Hepatocyte (in vitro differentiated cells): ENCODE measurements around the gene UBE2D2. TPM values are rescaled to one million over a fixed set of nuclear protein-coding genes. Genes with fewer than 3 reads are reported as not detected.

Experiments
- DNase-seq: peaks from one replicate; pipeline ENCODE4 v3.0.0-alpha.2; 2016; ENCODE audit warnings: low spot score
- H2AFZ ChIP-seq: fragments of 200-600 bp; sonication (generic); 2 replicates; pipeline ENCODE4 v1.6.0; 2016; ENCODE audit warnings: antibody characterized with exemption, mild to moderate bottlenecking
- H3K27ac ChIP-seq: fragments of 200-600 bp; sonication (generic); 2 replicates; pipeline ENCODE4 v1.5.1; 2016; ENCODE audit warnings: mild to moderate bottlenecking
- H3K27me3 ChIP-seq: fragments of 200-600 bp; sonication (generic); 2 replicates; pipeline ENCODE4 v1.6.1; 2016
- H3K36me3 ChIP-seq: fragments of 200-600 bp; sonication (generic); replicated peaks from 2 replicates; pipeline ENCODE4 v1.5.1; 2016; ENCODE audit warnings: low read depth; ENCODE audit not compliant: insufficient read depth
- H3K4me1 ChIP-seq: fragments of 200-600 bp; sonication (generic); 2 replicates; pipeline ENCODE4 v1.5.1; 2016; ENCODE audit warnings: mild to moderate bottlenecking, moderate library complexity; ENCODE audit not compliant: insufficient read depth
- H3K4me2 ChIP-seq: fragments of 200-600 bp; sonication (generic); 2 replicates; pipeline ENCODE4 v1.6.0; 2016
- H3K4me3 ChIP-seq: fragments of 200-600 bp; sonication (generic); 2 replicates; pipeline ENCODE4 v1.5.1; 2016; ENCODE audit warnings: mild to moderate bottlenecking
- H3K79me2 ChIP-seq: fragments of 200-600 bp; sonication (generic); 2 replicates; pipeline ENCODE4 v1.6.0; 2017; ENCODE audit warnings: mild to moderate bottlenecking
- H3K9me2 ChIP-seq: fragments of 200-600 bp; sonication (generic); replicated peaks from 2 replicates; pipeline ENCODE4 v1.6.0; 2017; ENCODE audit warnings: mild to moderate bottlenecking; ENCODE audit not compliant: insufficient read depth
- H3K9me3 ChIP-seq: fragments of 200-600 bp; sonication (generic); 2 replicates; pipeline ENCODE4 v1.5.1; 2016; ENCODE audit warnings: low read depth, mild to moderate bottlenecking
- H4K20me1 ChIP-seq: fragments of 200-600 bp; sonication (generic); 2 replicates; pipeline ENCODE4 v1.6.0; 2016; ENCODE audit warnings: mild to moderate bottlenecking; ENCODE audit not compliant: insufficient read depth, poor library complexity, severe bottlenecking
- CTCF ChIP-seq: fragments of 200-600 bp; sonication (generic); IDR thresholded peaks from 2 replicates; pipeline ENCODE4 v1.5.1; 2016; ENCODE audit warnings: antibody characterized with exemption, mild to moderate bottlenecking; ENCODE audit not compliant: poor library complexity
- EZH2 ChIP-seq: fragments of 200-600 bp; sonication (generic); IDR thresholded peaks from 2 replicates; pipeline ENCODE4 v1.6.1; 2016; ENCODE audit warnings: antibody characterized with exemption, mild to moderate bottlenecking, borderline replicate concordance
- EZH2phosphoT487 ChIP-seq: fragments of 200-600 bp; sonication (generic); IDR thresholded peaks from one replicate; pipeline ENCODE4 v1.6.1; 2018; ENCODE audit warnings: antibody characterized with exemption, mild to moderate bottlenecking, low read depth, moderate library complexity; ENCODE audit not compliant: unreplicated experiment, severe bottlenecking
- WGBS: methylation state at CpG from one replicate; pipeline ENCODE4 v1.1.6; 2016; ENCODE audit warnings: low lambda C conversion rate; ENCODE audit errors: missing lambda C conversion rate; 5-methylcytosine and 5-hydroxymethylcytosine counted together
- polyA plus RNA-seq: library from polyadenylated mRNA; unstranded; fragments of >200 nt; fragmentation: Nextera tagmentation; extraction: Ambion mirVana; gene quantifications from 2 replicates; pipeline ENCODE4 v1.2.1, GENCODE V29; 2016
- total RNA-seq: library from RNA; depleted of rRNA; stranded (reverse); fragments of >200 nt; gene quantifications from 2 replicates; pipeline ENCODE4 v1.2.3, GENCODE V29; 2014

The UBE2D2 gene
- total and polyA plus RNA-seq, 2 experiments from 2014 or later = 85.9 to 182 TPM

GRCh38 chr5:139663207-139664085 lies 102.3 kb downstream of the UBE2D2 start:
- H3K79me2 ChIP-seq = peaks cover 95% of the 10 kb centered on the region
- DNase-seq = no peak
- H3K27ac ChIP-seq = no peak overlapping the region
- H4K20me1 ChIP-seq = peaks cover 93% of the 10 kb centered on the region
- 90% methylated on average over 14 of the region's 14 CpGs for WGBS
- H3K9me2 ChIP-seq = no peaks in the 10 kb centered on the region
- no peaks in the 10 kb centered on the region for H3K36me3 ChIP-seq
- no peaks in the 10 kb centered on the region for H3K27me3 ChIP-seq
- peaks cover 35% of the 10 kb centered on the region for H3K4me1 ChIP-seq
- no peak overlapping the region for H3K4me3 ChIP-seq
- no peak overlapping the region for H2AFZ ChIP-seq
- TF ChIP-seq CTCF = no peak
- TF ChIP-seq EZH2phosphoT487 = no peak
- TF ChIP-seq EZH2 = no peak
- no peak overlapping the region for H3K4me2 ChIP-seq
- H3K9me3 ChIP-seq = no peaks in the 10 kb centered on the region

GRCh38 chr5:139664086-139664693 lies 103.1 kb downstream of the UBE2D2 start:
- Histone ChIP-seq H2AFZ (no peak overlapping the region), H3K4me3 (no peak overlapping the region), H3K79me2 (peaks cover 95% of the 10 kb centered on the region), H3K36me3 (no peaks in the 10 kb centered on the region), H3K4me2 (no peak overlapping the region), H3K27me3 (no peaks in the 10 kb centered on the region), H4K20me1 (peaks cover 93% of the 10 kb centered on the region), H3K27ac (no peak overlapping the region), H3K4me1 (peaks cover 32% of the 10 kb centered on the region), H3K9me2 (no peaks in the 10 kb centered on the region), H3K9me3 (no peaks in the 10 kb centered on the region)
- WGBS = 91% methylated on average over 9 of the region's 9 CpGs
- DNase-seq = no peak
- TF ChIP-seq EZH2phosphoT487 = no peak

GRCh38 chr5:139664727-139665351 lies 103.7 kb downstream of the UBE2D2 start:
- no peak overlapping the region for H3K4me2 ChIP-seq
- 97% methylated on average over 13 of the region's 15 CpGs for WGBS
- H3K9me2 ChIP-seq = no peaks in the 10 kb centered on the region
- H4K20me1 ChIP-seq = peaks cover 93% of the 10 kb centered on the region
- H3K36me3 ChIP-seq = no peaks in the 10 kb centered on the region
- TF ChIP-seq CTCF (no peak), EZH2phosphoT487 (no peak), EZH2 (no peak)
- H2AFZ ChIP-seq = no peak overlapping the region
- no peak overlapping the region for H3K4me3 ChIP-seq
- peaks cover 95% of the 10 kb centered on the region for H3K79me2 ChIP-seq
- H3K27me3 ChIP-seq = no peaks in the 10 kb centered on the region
- DNase-seq = no peak
- no peaks in the 10 kb centered on the region for H3K9me3 ChIP-seq
- H3K4me1 ChIP-seq = peaks cover 29% of the 10 kb centered on the region
- no peak overlapping the region for H3K27ac ChIP-seq

GRCh38 chr5:139665626-139666025 lies 104.5 kb downstream of the UBE2D2 start:
- Histone ChIP-seq H3K4me1 (peaks cover 27% of the 10 kb centered on the region), H3K27me3 (no peaks in the 10 kb centered on the region), H3K4me3 (no peak overlapping the region), H3K9me2 (no peaks in the 10 kb centered on the region), H3K9me3 (no peaks in the 10 kb centered on the region), H3K79me2 (peaks cover 95% of the 10 kb centered on the region), H2AFZ (no peak overlapping the region), H3K36me3 (no peaks in the 10 kb centered on the region), H3K4me2 (no peak overlapping the region), H4K20me1 (peaks cover 92% of the 10 kb centered on the region), H3K27ac (no peak overlapping the region)
- TF ChIP-seq CTCF (no peak), EZH2 (no peak), EZH2phosphoT487 (no peak)
- no peak for DNase-seq
- 95% methylated on average over 11 of the region's 11 CpGs for WGBS
